D721Med (cell line): ENCODE measurements around the gene TMEM131L.

Experiments used
- DNase-seq: peaks from one replicate; pipeline ENCODE4 v3.0.0; 2011; ENCODE audit warnings: low spot score; ENCODE audit not compliant: insufficient read length
- FAIRE-seq: peaks from 2 replicates; lab custom pipeline; 2011; peaks lifted over from hg19 to GRCh38; lab: Jason Lieb, UNC
- TF ChIP-seq, protein P1 (sequence below): IDR thresholded peaks from 2 replicates; pipeline ENCODE4 v1.5.1; 2012; ENCODE audit warnings: mild to moderate bottlenecking, control low read depth; ENCODE audit not compliant: insufficient read depth; ENCODE audit errors: missing control alignments

The TMEM131L gene

DNA sequence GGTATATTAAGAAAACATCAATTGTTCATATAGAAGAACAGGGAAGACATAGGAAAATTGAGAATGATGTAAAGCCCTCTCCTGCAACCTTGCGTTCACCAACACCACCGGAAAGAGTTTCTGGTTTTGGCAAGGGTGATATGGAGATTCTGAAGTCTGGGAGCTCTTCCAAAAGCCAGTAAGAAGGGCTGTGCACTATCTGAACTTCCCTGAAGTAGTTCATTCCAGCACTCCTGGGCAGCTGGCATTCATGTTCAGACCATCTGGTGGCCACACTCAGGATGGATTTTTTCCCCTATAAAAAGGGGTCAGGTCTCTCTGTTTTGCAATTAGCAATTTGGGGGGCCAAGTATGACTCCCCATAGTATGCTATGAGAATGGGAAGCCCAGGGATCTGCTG is 202.5 kb downstream of the TMEM131L start:
- TF ChIP-seq, protein P1, sequence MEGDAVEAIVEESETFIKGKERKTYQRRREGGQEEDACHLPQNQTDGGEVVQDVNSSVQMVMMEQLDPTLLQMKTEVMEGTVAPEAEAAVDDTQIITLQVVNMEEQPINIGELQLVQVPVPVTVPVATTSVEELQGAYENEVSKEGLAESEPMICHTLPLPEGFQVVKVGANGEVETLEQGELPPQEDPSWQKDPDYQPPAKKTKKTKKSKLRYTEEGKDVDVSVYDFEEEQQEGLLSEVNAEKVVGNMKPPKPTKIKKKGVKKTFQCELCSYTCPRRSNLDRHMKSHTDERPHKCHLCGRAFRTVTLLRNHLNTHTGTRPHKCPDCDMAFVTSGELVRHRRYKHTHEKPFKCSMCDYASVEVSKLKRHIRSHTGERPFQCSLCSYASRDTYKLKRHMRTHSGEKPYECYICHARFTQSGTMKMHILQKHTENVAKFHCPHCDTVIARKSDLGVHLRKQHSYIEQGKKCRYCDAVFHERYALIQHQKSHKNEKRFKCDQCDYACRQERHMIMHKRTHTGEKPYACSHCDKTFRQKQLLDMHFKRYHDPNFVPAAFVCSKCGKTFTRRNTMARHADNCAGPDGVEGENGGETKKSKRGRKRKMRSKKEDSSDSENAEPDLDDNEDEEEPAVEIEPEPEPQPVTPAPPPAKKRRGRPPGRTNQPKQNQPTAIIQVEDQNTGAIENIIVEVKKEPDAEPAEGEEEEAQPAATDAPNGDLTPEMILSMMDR, result no peak
- DNase-seq, result no peak
- no peak for FAIRE-seq

DNA sequence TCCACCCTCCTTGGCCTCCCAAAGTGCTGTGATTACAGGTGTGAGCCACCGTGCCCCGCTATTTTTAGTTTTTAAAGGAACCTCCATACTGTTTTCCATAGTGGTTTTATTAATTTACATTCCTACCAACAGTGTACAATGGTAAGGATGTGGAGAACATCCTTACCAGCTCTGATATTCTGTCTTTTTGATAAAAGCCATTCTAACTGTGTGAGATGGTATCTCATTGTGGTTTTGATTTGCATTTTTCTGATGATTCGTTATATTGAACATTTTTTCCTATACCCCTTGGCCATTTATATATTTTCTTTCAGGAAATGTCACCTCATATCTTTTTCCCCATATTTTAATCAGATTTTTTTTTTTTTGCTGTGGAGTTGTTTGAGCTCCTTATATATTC is 203.7 kb downstream of the TMEM131L start:
- FAIRE-seq (no peak), DNase-seq (no peak)
- TF ChIP-seq, protein P1, result no peak

DNA sequence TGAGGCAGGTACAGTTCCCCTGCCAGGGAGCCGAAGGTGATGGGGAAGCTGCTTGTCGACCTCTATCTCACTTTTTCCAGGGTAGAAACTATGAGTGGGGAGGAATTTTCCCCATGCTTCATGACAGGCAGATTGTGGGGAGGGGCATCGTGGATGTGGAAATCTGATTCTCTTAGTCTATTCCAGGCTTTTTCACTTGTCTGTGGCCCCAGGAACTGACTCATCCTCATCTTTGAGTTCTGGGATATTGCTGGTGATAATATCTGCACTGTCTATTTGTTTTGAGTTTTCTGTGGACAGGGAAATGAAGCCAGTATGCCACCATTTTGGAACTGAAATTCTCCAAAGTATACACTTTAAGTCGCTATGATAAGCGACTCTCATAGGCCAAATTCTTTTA is 210.3 kb downstream of the TMEM131L start:
- FAIRE-seq (no peak), DNase-seq (no peak)
- TF ChIP-seq, protein P1, result no peak

DNA sequence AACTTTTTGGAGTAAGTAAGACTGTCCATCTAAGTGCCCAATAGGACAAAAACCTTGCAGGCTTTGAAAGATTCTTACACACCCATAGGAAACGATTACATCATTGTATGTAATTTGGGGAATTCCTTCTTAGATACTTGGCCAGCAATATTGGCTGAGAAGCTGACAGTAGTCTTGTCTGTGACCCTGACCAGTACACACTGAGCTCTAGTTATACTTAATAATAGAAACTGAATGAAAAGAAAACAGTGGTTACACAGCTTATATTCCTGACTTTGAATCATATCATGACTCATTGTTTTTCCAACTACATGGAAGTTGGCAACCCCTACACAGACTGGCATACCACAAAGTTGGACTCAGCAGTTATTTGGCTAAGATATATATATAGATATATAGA is 210.8 kb downstream of the TMEM131L start:
- FAIRE-seq, result no peak
- DNase-seq, result no peak
- TF ChIP-seq, protein P1, result no peak

DNA sequence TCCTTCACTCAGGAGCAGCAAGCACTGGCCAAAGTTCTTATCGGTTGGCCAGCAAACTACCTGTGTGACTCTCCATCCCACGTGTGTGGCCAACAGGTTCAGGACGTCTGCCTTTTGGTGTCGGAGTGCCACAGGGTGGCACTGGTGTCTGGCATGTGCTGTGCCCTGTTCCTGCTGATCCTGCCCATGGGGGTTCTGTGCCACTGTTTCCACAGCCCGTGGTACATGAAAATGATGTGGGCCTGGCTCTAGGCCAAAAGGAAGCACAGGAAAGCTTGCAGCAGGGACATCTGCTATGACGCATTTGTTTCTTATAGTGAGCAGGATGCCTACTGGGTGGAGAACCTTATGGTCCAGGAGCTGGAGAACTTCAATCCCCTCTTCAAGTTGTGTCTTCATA is 213.3 kb downstream of the TMEM131L start:
- DNase-seq (no peak), FAIRE-seq (no peak)
- TF ChIP-seq, protein P1, result no peak

DNA sequence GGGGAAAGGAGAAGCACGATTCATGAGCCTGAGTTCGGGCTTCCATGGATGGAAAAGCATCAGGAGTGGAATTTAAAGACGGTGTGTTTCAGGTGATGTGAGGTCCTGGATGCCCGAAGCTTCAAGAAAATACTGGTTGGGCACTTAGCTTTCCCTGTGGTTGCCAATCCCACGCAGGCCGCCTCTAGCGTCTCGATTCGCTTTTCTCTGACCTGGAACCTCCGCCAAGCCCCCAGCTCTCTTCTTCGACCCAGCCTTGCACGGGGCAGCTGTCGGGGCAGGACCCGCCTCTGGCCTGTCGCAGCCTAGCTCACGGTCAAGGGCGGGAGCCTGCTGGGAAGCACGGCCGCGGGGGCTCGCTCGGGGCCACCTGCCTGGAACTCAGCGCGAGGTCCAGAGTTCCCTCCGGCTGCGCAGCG is 217.6 kb downstream of the TMEM131L start:
- no peak for FAIRE-seq
- no peak for DNase-seq
- TF ChIP-seq, protein P1, result no peak

DNA sequence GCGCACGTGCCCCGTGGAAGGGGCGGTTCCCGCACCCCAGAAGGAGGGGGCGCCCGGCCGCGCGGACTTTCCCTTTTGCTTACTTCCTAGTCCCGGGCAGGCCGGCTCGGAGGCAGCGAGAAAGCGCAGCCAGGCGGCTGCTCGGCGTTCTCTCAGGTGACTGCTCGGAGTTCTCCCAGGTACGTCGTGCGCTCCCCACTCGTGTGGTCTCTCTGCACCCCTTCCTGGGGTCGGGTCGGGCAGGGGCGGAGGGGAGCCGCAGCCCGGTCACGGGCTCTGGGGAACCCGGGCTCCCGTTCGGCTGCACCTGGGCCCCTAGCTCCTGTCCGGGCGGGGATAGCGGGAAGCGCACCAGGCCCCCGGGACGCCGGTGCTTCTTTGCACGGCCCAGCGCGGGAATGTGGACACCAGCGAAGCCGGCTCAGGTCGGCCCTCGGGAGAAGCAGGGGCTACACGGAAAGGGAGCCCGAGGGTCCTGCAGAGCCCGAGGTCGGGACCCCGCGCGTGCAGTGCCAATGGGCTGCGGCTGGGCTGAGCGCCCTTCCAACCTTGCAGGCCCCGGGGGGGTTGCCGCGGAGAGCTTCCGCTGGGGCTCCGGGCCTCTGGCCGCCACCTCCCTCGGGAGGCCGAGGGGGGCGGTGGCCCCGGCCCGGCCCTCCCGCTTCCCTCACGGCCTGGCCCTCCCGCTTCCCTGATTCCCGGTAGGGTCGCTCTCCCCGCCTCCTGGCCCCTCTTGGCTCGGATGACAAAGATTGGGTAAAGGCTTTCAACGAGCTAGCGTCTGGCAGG is 218.2 kb downstream of the TMEM131L start, which contains the start of gene TLR2:
TLR2 (plus strand) TSS at position 99 of the 789 bp plus-strand sequence. CDS start 18,628 bp downstream, outside the sequence.
- TF ChIP-seq, protein P1, result no peak
- no peak for FAIRE-seq
- no peak for DNase-seq
